ENCODE data around the gene SPACA1.

The SPACA1 gene

DNA sequence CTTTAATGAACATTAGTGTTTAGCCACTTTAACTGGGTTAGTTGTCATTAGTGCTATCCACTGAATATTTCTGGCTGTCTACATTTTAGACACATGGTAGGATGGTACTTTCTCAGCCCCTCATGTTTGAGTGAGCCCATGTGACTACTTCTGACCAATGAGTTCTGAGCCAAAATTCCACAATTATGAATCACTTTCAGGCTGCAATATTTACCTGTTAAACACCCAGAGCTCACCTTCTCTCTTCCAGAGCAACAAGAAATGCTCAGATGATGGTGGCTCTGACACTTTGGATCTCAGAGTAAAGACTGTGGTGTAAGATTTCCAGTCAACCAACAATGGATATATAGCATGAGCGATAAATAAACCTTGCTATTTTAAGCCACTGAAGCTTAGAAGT, 24.8 kb downstream of the SPACA1 start:
- Histone ChIP-seq H3K4me1 (ENCODE audit: insufficient read depth, low read length) (no peaks in the 10 kb centered on the region), H3K4me3 (ENCODE audit: low read depth in 1 of 2, low read length in 2 of 2) (no peak overlapping the region), H3K36me3 (ENCODE audit: insufficient read depth, low read length) (no peaks in the 10 kb centered on the region), H3K27ac (ENCODE audit: low read length) (no peak overlapping the region), H3K4me2 (ENCODE audit: insufficient read depth, low read length) (no peak overlapping the region), H3K79me2 (ENCODE audit: insufficient read depth, low read length) (no peaks in the 10 kb centered on the region), H3K9me3 (ENCODE audit: insufficient read depth, low read length, severe bottlenecking) (no peaks in the 10 kb centered on the region), H3K9ac (ENCODE audit: low read depth, low read length) (no peak overlapping the region), H3K27me3 (ENCODE audit: insufficient read depth, low read length, poor library complexity) (no peaks in the 10 kb centered on the region), H4K20me1 (ENCODE audit: insufficient read depth, low read length) (no peaks in the 10 kb centered on the region), H2AFZ (ENCODE audit: low read depth, low read length) (no peak overlapping the region)
- no peak for DNase-seq
- ATAC-seq (ENCODE audit: insufficient read depth, low read depth) = no peak
- no peak for TF ChIP-seq EZH2 (IDR thresholded peaks at IDR 0.05; ENCODE audit: borderline replicate concordance, low read depth, low read length, severe bottlenecking)
- TF ChIP-seq, protein P1, sequence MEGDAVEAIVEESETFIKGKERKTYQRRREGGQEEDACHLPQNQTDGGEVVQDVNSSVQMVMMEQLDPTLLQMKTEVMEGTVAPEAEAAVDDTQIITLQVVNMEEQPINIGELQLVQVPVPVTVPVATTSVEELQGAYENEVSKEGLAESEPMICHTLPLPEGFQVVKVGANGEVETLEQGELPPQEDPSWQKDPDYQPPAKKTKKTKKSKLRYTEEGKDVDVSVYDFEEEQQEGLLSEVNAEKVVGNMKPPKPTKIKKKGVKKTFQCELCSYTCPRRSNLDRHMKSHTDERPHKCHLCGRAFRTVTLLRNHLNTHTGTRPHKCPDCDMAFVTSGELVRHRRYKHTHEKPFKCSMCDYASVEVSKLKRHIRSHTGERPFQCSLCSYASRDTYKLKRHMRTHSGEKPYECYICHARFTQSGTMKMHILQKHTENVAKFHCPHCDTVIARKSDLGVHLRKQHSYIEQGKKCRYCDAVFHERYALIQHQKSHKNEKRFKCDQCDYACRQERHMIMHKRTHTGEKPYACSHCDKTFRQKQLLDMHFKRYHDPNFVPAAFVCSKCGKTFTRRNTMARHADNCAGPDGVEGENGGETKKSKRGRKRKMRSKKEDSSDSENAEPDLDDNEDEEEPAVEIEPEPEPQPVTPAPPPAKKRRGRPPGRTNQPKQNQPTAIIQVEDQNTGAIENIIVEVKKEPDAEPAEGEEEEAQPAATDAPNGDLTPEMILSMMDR (IDR thresholded peaks at IDR 0.05; ENCODE audit: borderline replicate concordance, extremely low read depth, low read length, poor library complexity, severe bottlenecking) = no peak

DNA sequence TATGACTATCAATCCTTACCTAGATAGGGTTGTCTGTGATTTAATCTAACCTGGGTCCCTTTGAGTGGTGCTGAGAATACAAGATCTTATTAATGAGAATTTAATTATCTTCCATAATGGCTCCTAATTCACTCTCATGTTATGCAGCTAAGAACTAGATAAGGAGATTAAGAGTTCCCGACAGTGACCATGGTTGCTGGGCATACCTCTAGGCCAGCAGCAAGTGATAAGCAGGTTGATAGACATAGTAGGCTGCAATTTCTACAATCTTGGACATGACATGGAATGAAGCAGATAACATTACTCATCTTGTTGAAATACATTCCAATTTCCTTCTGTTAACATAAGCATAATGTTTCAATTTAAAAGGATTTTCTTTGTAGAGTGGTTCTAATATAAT, 27.1 kb downstream of the SPACA1 start:
- Histone ChIP-seq H4K20me1 (ENCODE audit: insufficient read depth, low read length) (no peaks in the 10 kb centered on the region), H3K79me2 (ENCODE audit: insufficient read depth, low read length) (no peaks in the 10 kb centered on the region), H3K27ac (ENCODE audit: low read length) (no peak overlapping the region), H3K27me3 (ENCODE audit: insufficient read depth, low read length, poor library complexity) (no peaks in the 10 kb centered on the region), H3K9me3 (ENCODE audit: insufficient read depth, low read length, severe bottlenecking) (no peaks in the 10 kb centered on the region), H3K4me1 (ENCODE audit: insufficient read depth, low read length) (no peaks in the 10 kb centered on the region), H3K36me3 (ENCODE audit: insufficient read depth, low read length) (no peaks in the 10 kb centered on the region), H3K4me2 (ENCODE audit: insufficient read depth, low read length) (no peak overlapping the region), H3K4me3 (ENCODE audit: low read depth in 1 of 2, low read length in 2 of 2) (no peak overlapping the region), H3K9ac (ENCODE audit: low read depth, low read length) (no peak overlapping the region), H2AFZ (ENCODE audit: low read depth, low read length) (no peak overlapping the region)
- no peak for DNase-seq
- ATAC-seq (ENCODE audit: insufficient read depth, low read depth) = no peak
- TF ChIP-seq, protein P1 (IDR thresholded peaks at IDR 0.05; ENCODE audit: borderline replicate concordance, extremely low read depth, low read length, poor library complexity, severe bottlenecking) = no peak
- no peak for TF ChIP-seq EZH2 (IDR thresholded peaks at IDR 0.05; ENCODE audit: borderline replicate concordance, low read depth, low read length, severe bottlenecking)

DNA sequence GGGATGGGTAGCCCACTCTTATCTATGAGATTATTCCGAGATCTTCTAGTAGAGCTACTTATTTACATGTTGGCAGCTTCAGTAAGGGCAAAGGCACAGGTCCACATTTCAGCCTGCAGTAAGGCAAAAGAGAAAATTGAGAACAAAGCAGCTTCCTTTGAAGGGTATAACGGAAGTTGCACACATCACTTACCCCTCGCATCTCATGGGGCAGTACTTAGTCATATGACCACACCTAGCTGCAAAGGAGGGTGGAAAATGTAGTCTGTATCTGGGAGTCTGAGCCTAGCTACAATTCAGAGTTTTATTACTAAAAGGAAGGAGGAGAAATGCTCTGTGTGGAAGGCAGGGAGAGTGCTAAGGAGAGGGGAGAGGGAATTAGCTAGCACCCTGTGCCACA, 29.7 kb downstream of the SPACA1 start:
- H3K9me3 ChIP-seq (ENCODE audit: insufficient read depth, low read length, severe bottlenecking) = no peaks in the 10 kb centered on the region
- H2AFZ ChIP-seq (ENCODE audit: low read depth, low read length) = no peak overlapping the region
- no peak overlapping the region for H3K9ac ChIP-seq (ENCODE audit: low read depth, low read length)
- H3K27me3 ChIP-seq (ENCODE audit: insufficient read depth, low read length, poor library complexity) = no peaks in the 10 kb centered on the region
- no peak overlapping the region for H3K4me2 ChIP-seq (ENCODE audit: insufficient read depth, low read length)
- DNase-seq = no peak
- no peak overlapping the region for H3K4me3 ChIP-seq (ENCODE audit: low read depth in 1 of 2, low read length in 2 of 2)
- no peaks in the 10 kb centered on the region for H4K20me1 ChIP-seq (ENCODE audit: insufficient read depth, low read length)
- H3K79me2 ChIP-seq (ENCODE audit: insufficient read depth, low read length) = no peaks in the 10 kb centered on the region
- H3K4me1 ChIP-seq (ENCODE audit: insufficient read depth, low read length) = no peaks in the 10 kb centered on the region
- H3K27ac ChIP-seq (ENCODE audit: low read length) = no peak overlapping the region
- TF ChIP-seq, protein P1 (IDR thresholded peaks at IDR 0.05; ENCODE audit: borderline replicate concordance, extremely low read depth, low read length, poor library complexity, severe bottlenecking) = no peak
- no peak for TF ChIP-seq EZH2 (IDR thresholded peaks at IDR 0.05; ENCODE audit: borderline replicate concordance, low read depth, low read length, severe bottlenecking)
- no peak for ATAC-seq (ENCODE audit: insufficient read depth, low read depth)
- no peaks in the 10 kb centered on the region for H3K36me3 ChIP-seq (ENCODE audit: insufficient read depth, low read length)

DNA sequence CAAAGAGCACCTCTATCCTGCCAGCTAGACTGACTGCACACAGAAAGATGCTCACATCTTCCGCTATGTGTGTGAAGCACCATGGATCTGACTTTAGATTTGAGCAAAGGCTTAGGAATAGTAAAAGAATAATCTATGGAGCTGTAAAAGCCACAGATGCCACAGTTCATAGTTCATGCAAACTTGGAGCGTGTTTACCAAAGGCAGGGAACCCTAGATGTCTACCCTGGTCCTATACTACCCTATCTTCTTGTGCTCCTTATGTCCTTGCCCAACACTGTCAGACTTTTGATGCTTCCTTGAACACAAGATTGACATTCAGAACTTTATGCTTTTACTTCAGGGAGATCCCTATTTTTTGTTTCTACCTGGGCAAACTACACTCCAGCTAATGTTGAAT, 39.2 kb downstream of the SPACA1 start:
- Histone ChIP-seq H3K4me1 (ENCODE audit: insufficient read depth, low read length) (no peaks in the 10 kb centered on the region), H3K4me3 (ENCODE audit: low read depth in 1 of 2, low read length in 2 of 2) (no peak overlapping the region), H3K9ac (ENCODE audit: low read depth, low read length) (no peak overlapping the region), H3K27ac (ENCODE audit: low read length) (no peak overlapping the region), H3K27me3 (ENCODE audit: insufficient read depth, low read length, poor library complexity) (peaks cover 6% of the 10 kb centered on the region), H3K9me3 (ENCODE audit: insufficient read depth, low read length, severe bottlenecking) (no peaks in the 10 kb centered on the region), H4K20me1 (ENCODE audit: insufficient read depth, low read length) (no peaks in the 10 kb centered on the region), H3K4me2 (ENCODE audit: insufficient read depth, low read length) (no peak overlapping the region), H2AFZ (ENCODE audit: low read depth, low read length) (no peak overlapping the region), H3K79me2 (ENCODE audit: insufficient read depth, low read length) (no peaks in the 10 kb centered on the region), H3K36me3 (ENCODE audit: insufficient read depth, low read length) (no peaks in the 10 kb centered on the region)
- ATAC-seq (ENCODE audit: insufficient read depth, low read depth) (no peak), DNase-seq (no peak)
- TF ChIP-seq EZH2 (IDR thresholded peaks at IDR 0.05; ENCODE audit: borderline replicate concordance, low read depth, low read length, severe bottlenecking) = no peak
- TF ChIP-seq, protein P1 (IDR thresholded peaks at IDR 0.05; ENCODE audit: borderline replicate concordance, extremely low read depth, low read length, poor library complexity, severe bottlenecking) = no peak
